IMR-90 (cell line): ENCODE data around the gene COL12A1.

Experiments used
- NFE2L2 ChIP-seq: fragments of 150-350 bp; IDR thresholded peaks from 2 replicates; pipeline ENCODE4 v1.6.1; 2016; ENCODE audit warnings: low read depth, mild to moderate bottlenecking, low read length
- POLR2A ChIP-seq: IDR thresholded peaks from 2 replicates; pipeline ENCODE4 v1.6.1; 2012; ENCODE audit warnings: mild to moderate bottlenecking, low read depth, low read length
- SMC3 ChIP-seq: fragments of 150-350 bp; IDR thresholded peaks from 2 replicates; pipeline ENCODE4 v1.6.1; 2016; ENCODE audit warnings: low read depth, mild to moderate bottlenecking, antibody characterized with exemption, low read length, moderate library complexity
- TF ChIP-seq, protein P1 (sequence below): conservative IDR thresholded peaks from 2 replicates; pipeline ENCODE4 v1.5.1; 2012; ENCODE audit warnings: mild to moderate bottlenecking, low read depth, low read length, improper control_type of control experiment
- TF ChIP-seq, protein P2 (sequence below): fragments of 150-350 bp; IDR thresholded peaks from 2 replicates; pipeline ENCODE4 v1.6.1; 2016; ENCODE audit warnings: low read depth, mild to moderate bottlenecking, low read length, moderate library complexity, borderline replicate concordance

DNA sequence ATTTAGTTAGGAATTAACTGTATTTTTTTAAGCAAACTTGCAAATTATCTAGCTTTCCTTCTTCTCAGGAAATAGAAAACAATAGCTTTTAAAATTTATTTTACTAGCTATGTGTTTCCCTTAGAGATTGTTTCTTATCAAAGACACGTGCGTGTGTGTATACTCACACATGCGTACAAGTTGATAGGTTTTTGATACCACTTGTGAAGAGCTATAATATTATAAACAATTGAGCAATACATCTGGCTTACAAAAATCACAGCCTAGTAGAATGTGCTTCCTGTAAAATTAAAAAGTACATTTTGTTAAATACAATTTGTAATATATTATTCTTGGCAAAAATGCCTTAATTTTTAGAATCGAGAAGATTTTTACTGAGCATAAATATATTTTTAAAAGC lies 33.9 kb downstream of the COL12A1 start:
- TF ChIP-seq, protein P1, sequence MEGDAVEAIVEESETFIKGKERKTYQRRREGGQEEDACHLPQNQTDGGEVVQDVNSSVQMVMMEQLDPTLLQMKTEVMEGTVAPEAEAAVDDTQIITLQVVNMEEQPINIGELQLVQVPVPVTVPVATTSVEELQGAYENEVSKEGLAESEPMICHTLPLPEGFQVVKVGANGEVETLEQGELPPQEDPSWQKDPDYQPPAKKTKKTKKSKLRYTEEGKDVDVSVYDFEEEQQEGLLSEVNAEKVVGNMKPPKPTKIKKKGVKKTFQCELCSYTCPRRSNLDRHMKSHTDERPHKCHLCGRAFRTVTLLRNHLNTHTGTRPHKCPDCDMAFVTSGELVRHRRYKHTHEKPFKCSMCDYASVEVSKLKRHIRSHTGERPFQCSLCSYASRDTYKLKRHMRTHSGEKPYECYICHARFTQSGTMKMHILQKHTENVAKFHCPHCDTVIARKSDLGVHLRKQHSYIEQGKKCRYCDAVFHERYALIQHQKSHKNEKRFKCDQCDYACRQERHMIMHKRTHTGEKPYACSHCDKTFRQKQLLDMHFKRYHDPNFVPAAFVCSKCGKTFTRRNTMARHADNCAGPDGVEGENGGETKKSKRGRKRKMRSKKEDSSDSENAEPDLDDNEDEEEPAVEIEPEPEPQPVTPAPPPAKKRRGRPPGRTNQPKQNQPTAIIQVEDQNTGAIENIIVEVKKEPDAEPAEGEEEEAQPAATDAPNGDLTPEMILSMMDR: no peak
- TF ChIP-seq NFE2L2 (no peak), POLR2A (no peak), SMC3 (no peak)
- TF ChIP-seq, protein P2, sequence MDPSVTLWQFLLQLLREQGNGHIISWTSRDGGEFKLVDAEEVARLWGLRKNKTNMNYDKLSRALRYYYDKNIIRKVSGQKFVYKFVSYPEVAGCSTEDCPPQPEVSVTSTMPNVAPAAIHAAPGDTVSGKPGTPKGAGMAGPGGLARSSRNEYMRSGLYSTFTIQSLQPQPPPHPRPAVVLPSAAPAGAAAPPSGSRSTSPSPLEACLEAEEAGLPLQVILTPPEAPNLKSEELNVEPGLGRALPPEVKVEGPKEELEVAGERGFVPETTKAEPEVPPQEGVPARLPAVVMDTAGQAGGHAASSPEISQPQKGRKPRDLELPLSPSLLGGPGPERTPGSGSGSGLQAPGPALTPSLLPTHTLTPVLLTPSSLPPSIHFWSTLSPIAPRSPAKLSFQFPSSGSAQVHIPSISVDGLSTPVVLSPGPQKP: no peak
